ENCODE data around the gene FAM25G. TPM values are rescaled to one million over a fixed set of nuclear protein-coding genes. Genes with fewer than 3 reads are reported as not detected.

Gene FAM25G
- total and polyA plus RNA-seq, 3 experiments from 2014 or later, result not detected

DNA sequence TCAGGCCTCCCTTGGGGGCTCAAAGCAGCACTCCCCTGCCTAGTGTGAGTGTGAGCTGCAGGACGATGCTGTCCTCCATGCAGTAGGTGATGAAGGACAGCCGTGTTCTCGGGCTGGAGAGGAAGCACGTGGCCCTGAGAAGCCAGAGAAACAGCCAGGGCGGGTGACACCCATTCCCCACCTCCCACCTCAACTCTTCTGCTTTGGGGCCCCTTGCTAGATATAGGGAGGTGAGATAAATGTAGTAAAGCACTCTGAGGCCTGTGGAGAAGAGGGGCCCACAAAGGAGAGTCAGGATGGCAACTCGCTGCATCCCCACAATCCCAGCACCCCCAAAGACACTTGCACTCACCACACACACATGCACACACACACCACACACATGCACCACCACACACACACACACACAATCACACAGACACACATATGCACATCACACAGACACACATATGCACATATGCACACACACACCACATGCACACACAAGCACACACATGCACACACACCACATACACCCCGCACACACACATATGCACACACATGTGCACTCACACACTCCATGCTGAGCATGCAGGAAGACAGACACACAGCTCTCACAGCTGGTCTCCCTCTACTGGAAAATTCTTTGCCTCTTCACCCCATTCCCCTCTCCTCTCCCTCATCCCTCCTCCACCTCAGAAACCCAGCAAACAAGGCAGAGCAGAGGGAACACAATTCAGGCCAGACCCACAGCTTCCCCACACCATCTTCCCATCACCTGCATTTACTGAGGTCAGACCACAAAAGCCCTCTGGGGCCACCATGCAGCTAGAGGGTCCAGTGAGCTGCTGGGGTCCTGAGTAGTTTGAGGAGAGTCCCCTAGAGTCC lies 38.1 kb downstream of the FAM25G start:
- Mint-ChIP-seq H3K36me3 (no peaks in the 10 kb centered on the region), H3K27me3 (peaks cover 4 to 17% of the 10 kb centered on the region in 2 donors), H3K4me1 (peaks cover 0 to 3% (median 0%) of the 10 kb centered on the region in 3 donors), H3K4me3 (no peak overlapping the region), H3K9me3 (no peaks in the 10 kb centered on the region), H3K27ac (no peak overlapping the region)
- ChIA-PET POLR2A (no interaction called here), CTCF (no interaction called here)
- Histone ChIP-seq H3K27ac (ENCODE audit: low read depth, low read length) (no peak overlapping the region), H3K9me3 (ENCODE audit: low read length) (no peaks in the 10 kb centered on the region), H3K27me3 (ENCODE audit: insufficient read depth, low read length, poor library complexity, severe bottlenecking) (no peaks in the 10 kb centered on the region), H3K4me1 (ENCODE audit: insufficient read depth, low read length) (no peaks in the 10 kb centered on the region), H3K36me3 (ENCODE audit: insufficient read depth, low read length) (no peaks in the 10 kb centered on the region), H3K4me3 (ENCODE audit: low read length) (no peak overlapping the region)
- DNase-seq, result no peak

GRCh38 chr10:47452495-47453140 lies 38.9 kb downstream of the FAM25G start:
- peaks cover 5 to 12% of the 10 kb centered on the region in 2 donors for H3K27me3 Mint-ChIP-seq
- Histone ChIP-seq H3K4me3 (ENCODE audit: low read length) (no peak overlapping the region), H3K36me3 (ENCODE audit: insufficient read depth, low read length) (no peaks in the 10 kb centered on the region), H3K9me3 (ENCODE audit: low read length) (no peaks in the 10 kb centered on the region), H3K27me3 (ENCODE audit: insufficient read depth, low read length, poor library complexity, severe bottlenecking) (no peaks in the 10 kb centered on the region), H3K27ac (ENCODE audit: low read depth, low read length) (no peak overlapping the region), H3K4me1 (ENCODE audit: insufficient read depth, low read length) (no peaks in the 10 kb centered on the region)
- peaks cover 0 to 2% (median 0%) of the 10 kb centered on the region in 5 donors for H3K9me3 Mint-ChIP-seq
- no peak for DNase-seq
- H3K27ac Mint-ChIP-seq, result no peak overlapping the region
- no peak overlapping the region for H3K4me3 Mint-ChIP-seq
- H3K4me1 Mint-ChIP-seq, result peaks cover 0 to 3% (median 0%) of the 10 kb centered on the region in 3 donors
- POLR2A ChIA-PET, result no interaction called here
- CTCF ChIA-PET, result no interaction called here
- H3K36me3 Mint-ChIP-seq, result no peaks in the 10 kb centered on the region

GRCh38 chr10:47451998-47452494 lies 39.5 kb downstream of the FAM25G start:
- H3K4me3 Mint-ChIP-seq, result no peak overlapping the region
- no peaks in the 10 kb centered on the region for H3K9me3 ChIP-seq (ENCODE audit: low read length)
- no peak overlapping the region for H3K27ac Mint-ChIP-seq
- H3K4me1 ChIP-seq (ENCODE audit: insufficient read depth, low read length), result no peaks in the 10 kb centered on the region
- no peak for DNase-seq
- no peak overlapping the region for H3K27ac ChIP-seq (ENCODE audit: low read depth, low read length)
- peaks cover 0 to 3% (median 0%) of the 10 kb centered on the region in 3 donors for H3K4me1 Mint-ChIP-seq
- no peaks in the 10 kb centered on the region for H3K36me3 Mint-ChIP-seq
- no peaks in the 10 kb centered on the region for H3K27me3 ChIP-seq (ENCODE audit: insufficient read depth, low read length, poor library complexity, severe bottlenecking)
- ChIA-PET CTCF (no interaction called here), POLR2A (no interaction called here)
- H3K4me3 ChIP-seq (ENCODE audit: low read length), result no peak overlapping the region
- peaks cover 0 to 2% (median 0%) of the 10 kb centered on the region in 5 donors for H3K9me3 Mint-ChIP-seq
- no peaks in the 10 kb centered on the region for H3K36me3 ChIP-seq (ENCODE audit: insufficient read depth, low read length)
- H3K27me3 Mint-ChIP-seq, result peaks cover 3 to 12% of the 10 kb centered on the region in 2 donors

GRCh38 chr10:47451273-47451997 lies 40.1 kb downstream of the FAM25G start:
- no peak overlapping the region for H3K4me3 Mint-ChIP-seq
- Histone ChIP-seq H3K36me3 (ENCODE audit: insufficient read depth, low read length) (no peaks in the 10 kb centered on the region), H3K9me3 (ENCODE audit: low read length) (no peaks in the 10 kb centered on the region), H3K27me3 (ENCODE audit: insufficient read depth, low read length, poor library complexity, severe bottlenecking) (no peaks in the 10 kb centered on the region), H3K4me3 (ENCODE audit: low read length) (no peak overlapping the region), H3K27ac (ENCODE audit: low read depth, low read length) (no peak overlapping the region), H3K4me1 (ENCODE audit: insufficient read depth, low read length) (no peaks in the 10 kb centered on the region)
- ChIA-PET CTCF (interaction anchor here (1.4 kb wide), 1 partner anchor 427 kb away, joined by 3 read pairs; no protein-coding TSS in a partner anchor), POLR2A (no interaction called here)
- H3K27ac Mint-ChIP-seq, result no peak overlapping the region
- H3K4me1 Mint-ChIP-seq, result peaks cover 0 to 3% (median 0%) of the 10 kb centered on the region in 3 donors
- H3K36me3 Mint-ChIP-seq, result no peaks in the 10 kb centered on the region
- DNase-seq, result no peak
- peaks cover 3 to 10% of the 10 kb centered on the region in 2 donors for H3K27me3 Mint-ChIP-seq
- H3K9me3 Mint-ChIP-seq, result peaks cover 0 to 2% (median 0%) of the 10 kb centered on the region in 5 donors

DNA sequence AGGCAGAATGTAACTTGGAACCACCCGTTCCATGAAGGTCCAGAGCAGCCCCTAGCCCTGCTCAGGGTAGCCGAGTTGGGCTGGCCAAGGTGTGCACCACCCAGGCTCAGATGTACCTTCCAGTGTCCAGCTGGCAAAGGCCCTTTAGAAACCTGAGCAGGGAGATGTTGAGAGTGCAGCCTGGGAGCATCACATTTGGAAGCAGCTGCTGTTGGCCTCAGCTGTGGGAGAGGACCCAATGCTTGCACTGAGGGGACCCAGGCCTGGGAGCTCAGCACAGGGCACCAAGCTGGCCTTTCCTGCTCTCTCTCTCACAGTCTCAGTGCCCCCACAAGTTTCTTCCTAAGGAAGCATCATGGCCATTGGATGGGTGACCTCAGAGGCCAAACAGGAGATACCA lies 41.1 kb downstream of the FAM25G start:
- POLR2A ChIA-PET, result no interaction called here

GRCh38 chr10:47449979-47450378 lies 41.5 kb downstream of the FAM25G start:
- H3K27ac Mint-ChIP-seq, result no peak overlapping the region
- no peak for DNase-seq
- H3K9me3 ChIP-seq (ENCODE audit: low read length), result no peaks in the 10 kb centered on the region
- peaks cover 3 to 9% of the 10 kb centered on the region in 2 donors for H3K27me3 Mint-ChIP-seq
- peaks cover 9 to 15% (median 11%) of the 10 kb centered on the region in 5 donors for H3K9me3 Mint-ChIP-seq
- no peaks in the 10 kb centered on the region for H3K36me3 ChIP-seq (ENCODE audit: insufficient read depth, low read length)
- ChIA-PET POLR2A (no interaction called here), CTCF (interaction anchor here (1.3 to 1.4 kb wide), 2 partner anchors 9 to 425 kb away, joined by 3 read pairs; no protein-coding TSS in a partner anchor)
- H3K36me3 Mint-ChIP-seq, result peaks cover 0 to 3% (median 0%) of the 10 kb centered on the region in 3 donors
- no peaks in the 10 kb centered on the region for H3K27me3 ChIP-seq (ENCODE audit: insufficient read depth, low read length, poor library complexity, severe bottlenecking)
- H3K4me3 ChIP-seq (ENCODE audit: low read length), result no peak overlapping the region
- H3K4me1 Mint-ChIP-seq, result peaks cover 0 to 3% (median 0%) of the 10 kb centered on the region in 3 donors
- no peak overlapping the region for H3K27ac ChIP-seq (ENCODE audit: low read depth, low read length)
- no peaks in the 10 kb centered on the region for H3K4me1 ChIP-seq (ENCODE audit: insufficient read depth, low read length)
- H3K4me3 Mint-ChIP-seq, result no peak overlapping the region

More for the DNA sequence above, 41.1 kb downstream of the FAM25G start:
- H3K4me3 Mint-ChIP-seq, result no peak overlapping the region
- peaks cover 5 to 10% (median 6%) of the 10 kb centered on the region in 5 donors for H3K9me3 Mint-ChIP-seq
- H3K36me3 Mint-ChIP-seq, result no peaks in the 10 kb centered on the region
- peaks cover 0 to 3% (median 0%) of the 10 kb centered on the region in 3 donors for H3K4me1 Mint-ChIP-seq
- DNase-seq, result no peak
- Histone ChIP-seq H3K4me1 (ENCODE audit: insufficient read depth, low read length) (no peaks in the 10 kb centered on the region), H3K9me3 (ENCODE audit: low read length) (no peaks in the 10 kb centered on the region), H3K36me3 (ENCODE audit: insufficient read depth, low read length) (no peaks in the 10 kb centered on the region), H3K27me3 (ENCODE audit: insufficient read depth, low read length, poor library complexity, severe bottlenecking) (no peaks in the 10 kb centered on the region), H3K4me3 (ENCODE audit: low read length) (no peak overlapping the region), H3K27ac (ENCODE audit: low read depth, low read length) (no peak overlapping the region)
- CTCF ChIA-PET, result interaction anchor here (1.3 to 1.4 kb wide), 2 partner anchors 10 to 426 kb away, joined by 3 read pairs; no protein-coding TSS in a partner anchor
- H3K27me3 Mint-ChIP-seq, result peaks cover 3 to 9% of the 10 kb centered on the region in 2 donors
- no peak overlapping the region for H3K27ac Mint-ChIP-seq

DNA sequence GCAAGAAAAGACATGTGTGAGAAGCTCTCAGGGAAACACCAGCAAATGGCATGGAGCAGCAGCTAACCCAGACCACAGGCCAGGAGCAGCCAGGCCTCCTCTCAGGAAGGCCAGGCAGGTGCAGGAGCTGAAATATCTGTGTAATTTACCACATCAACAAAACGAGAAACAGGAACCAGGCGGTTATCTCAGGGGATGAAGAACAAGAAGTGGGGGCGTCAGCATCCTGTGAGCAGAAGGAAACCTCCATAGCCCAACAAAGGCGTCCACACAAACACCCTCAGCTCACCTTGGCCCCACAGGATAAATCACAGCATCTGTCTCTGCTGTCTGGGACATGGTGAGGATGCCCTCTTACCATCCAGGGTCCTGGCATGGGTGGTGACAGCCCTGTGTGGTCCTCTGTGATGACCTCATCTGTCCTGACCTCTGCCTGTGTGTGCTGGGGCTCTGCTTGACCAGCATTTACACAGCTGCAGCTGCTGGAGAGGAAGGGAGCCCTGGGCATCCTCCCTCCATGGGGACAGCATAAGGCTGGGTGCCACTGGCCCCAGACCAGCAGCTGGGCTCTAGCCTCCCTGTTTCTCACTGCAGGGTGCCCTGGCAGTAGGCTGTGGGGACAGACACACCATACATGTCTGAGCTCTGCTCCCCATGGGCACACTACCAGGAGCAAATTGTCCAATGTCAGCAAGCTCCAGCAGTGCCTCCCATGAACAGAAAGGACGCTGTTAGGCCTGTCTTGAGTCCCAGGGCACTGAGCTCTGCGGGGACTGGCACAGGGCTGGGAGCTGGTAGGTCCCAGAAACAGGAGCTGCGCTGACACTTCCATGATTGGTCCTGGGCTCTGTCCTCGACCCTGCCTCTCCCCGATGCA lies 42.2 kb downstream of the FAM25G start:
- Mint-ChIP-seq H3K27ac (peak overlapping the region in 1 of 8 donors; percentile 91), H3K4me1 (peaks cover 0 to 3% (median 0%) of the 10 kb centered on the region in 3 donors), H3K4me3 (no peak overlapping the region), H3K36me3 (peaks cover 0 to 3% (median 0%) of the 10 kb centered on the region in 3 donors), H3K9me3 (peaks cover 9 to 15% (median 11%) of the 10 kb centered on the region in 5 donors), H3K27me3 (peaks cover 3 to 7% of the 10 kb centered on the region in 2 donors)
- Histone ChIP-seq H3K36me3 (ENCODE audit: insufficient read depth, low read length) (no peaks in the 10 kb centered on the region), H3K9me3 (ENCODE audit: low read length) (no peaks in the 10 kb centered on the region), H3K4me3 (ENCODE audit: low read length) (no peak overlapping the region), H3K27me3 (ENCODE audit: insufficient read depth, low read length, poor library complexity, severe bottlenecking) (no peaks in the 10 kb centered on the region), H3K27ac (ENCODE audit: low read depth, low read length) (no peak overlapping the region), H3K4me1 (ENCODE audit: insufficient read depth, low read length) (no peaks in the 10 kb centered on the region)
- ChIA-PET POLR2A (no interaction called here), CTCF (interaction anchor here (1.3 kb wide), 1 partner anchor 9 kb away, joined by 3 read pairs; no protein-coding TSS in a partner anchor)
- peak in 1 of 5 donors; percentile 5 for DNase-seq
